CD1c-positive myeloid dendritic cell (primary cell): ENCODE results near the gene NEU1.
"Not testable (repeated sequence)": the region's sequence is repeated elsewhere in the genome, so short reads cannot be mapped to it uniquely, and the experiment has no call there.

Experiments used
- DNase-seq: peaks from one replicate; pipeline ENCODE4 v3.0.0-alpha.2; 2016; ENCODE audit errors: extremely low spot score

The NEU1 gene

GRCh38 chr6:31862344-31863235 lies at the start of gene NEU1:
Gene NEU1, minus strand, starts transcription at chr6:31862821. Its CDS starts 45 bp downstream, at chr6:31862776.
- DNase-seq: peak; percentile 100

GRCh38 chr6:31911826-31912585 lies 49.4 kb upstream of the NEU1 start:
- DNase-seq: no peak

- not testable (repeated sequence) for DNase-seq
Measured at GRCh38 chr6:31909298-31909697, 46.7 kb upstream of the NEU1 start.

- peak; percentile 28 for DNase-seq
Measured at GRCh38 chr6:31908791-31909190, 46.2 kb upstream of the NEU1 start.

- DNase-seq: not testable (repeated sequence)
Measured at GRCh38 chr6:31908255-31908654, 45.6 kb upstream of the NEU1 start.

GRCh38 chr6:31907158-31907813 lies 44.7 kb upstream of the NEU1 start:
- peak; percentile 87 for DNase-seq

- DNase-seq: not testable (repeated sequence)
Measured at GRCh38 chr6:31906727-31907126, 44.1 kb upstream of the NEU1 start.

GRCh38 chr6:31906122-31906521 lies 43.5 kb upstream of the NEU1 start:
- DNase-seq: no peak

GRCh38 chr6:31905041-31905440 lies 42.4 kb upstream of the NEU1 start:
- DNase-seq: no peak

- no peak for DNase-seq
Measured at GRCh38 chr6:31903957-31904356, 41.3 kb upstream of the NEU1 start.

GRCh38 chr6:31901953-31902643 lies 39.5 kb upstream of the NEU1 start, which contains the start of gene ZBTB12:
Gene ZBTB12, minus strand, starts transcription at chr6:31902086. Its CDS starts 781 bp downstream, at chr6:31901305.
- peak; percentile 88 for DNase-seq

GRCh38 chr6:31901415-31901952 lies 38.9 kb upstream of the NEU1 start:
- peak; percentile 63 for DNase-seq

- no peak for DNase-seq
Measured at GRCh38 chr6:31900917-31901414, 38.3 kb upstream of the NEU1 start.

GRCh38 chr6:31899882-31900722 lies 37.5 kb upstream of the NEU1 start:
- DNase-seq: no peak

- DNase-seq: peak; percentile 35
Measured at GRCh38 chr6:31899215-31899614, 36.6 kb upstream of the NEU1 start.

GRCh38 chr6:31898383-31899011 lies 35.9 kb upstream of the NEU1 start:
- peak; percentile 45 for DNase-seq

- peak; percentile 93 for DNase-seq
Measured at GRCh38 chr6:31897612-31898382, 35.2 kb upstream of the NEU1 start, which contains the start of gene EHMT2. Gene EHMT2, minus strand, starts transcription at chr6:31897698. Its CDS starts 21 bp downstream, at chr6:31897677.

- DNase-seq: no peak
Measured at GRCh38 chr6:31896856-31897611, 34.4 kb upstream of the NEU1 start.
